OCI-LY1 (cell line): Measurements from ENCODE around the gene PDE4D.

Experiments
- H2AFZ ChIP-seq: fragments of 200-600 bp; sonication (generic), shearing (Covaris generic); 2 replicates; pipeline ENCODE4 v1.6.0; 2014; ENCODE audit warnings: antibody characterized with exemption, mild to moderate bottlenecking, low read length
- H3F3A ChIP-seq: fragments of 200-600 bp; sonication (generic), shearing (Covaris generic); 2 replicates; pipeline ENCODE4 v1.6.0; 2014; ENCODE audit warnings: mild to moderate bottlenecking, antibody characterized with exemption, low read length, moderate library complexity; ENCODE audit not compliant: insufficient read depth
- H3K27ac ChIP-seq: fragments of 200-600 bp; sonication (generic); 2 replicates; pipeline ENCODE4 v1.5.1; 2014; ENCODE audit warnings: low read length, mixed run types, mild to moderate bottlenecking, low read depth; ENCODE audit not compliant: poor library complexity, severe bottlenecking
- H3K27me3 ChIP-seq: fragments of 200-600 bp; sonication (generic); 2 replicates; pipeline ENCODE4 v1.6.0; 2014; ENCODE audit warnings: antibody characterized with exemption, mild to moderate bottlenecking, low read length, moderate library complexity; ENCODE audit not compliant: insufficient read depth
- H3K36me3 ChIP-seq: fragments of 200-600 bp; sonication (generic); 2 replicates; pipeline ENCODE4 v1.6.1; 2014; ENCODE audit warnings: mild to moderate bottlenecking, antibody characterized with exemption, low read length, moderate library complexity, mixed read lengths; ENCODE audit not compliant: insufficient read depth
- H3K4me1 ChIP-seq: fragments of 200-600 bp; sonication (generic); 2 replicates; pipeline ENCODE4 v1.5.1; 2014; ENCODE audit warnings: mild to moderate bottlenecking, low read length, moderate library complexity; ENCODE audit not compliant: insufficient read depth, severe bottlenecking
- H3K4me2 ChIP-seq: fragments of 200-600 bp; sonication (generic), shearing (Covaris generic); 2 replicates; pipeline ENCODE4 v1.6.1; 2014; ENCODE audit warnings: low read length
- H3K4me3 ChIP-seq: fragments of 200-600 bp; sonication (generic); 2 replicates; pipeline ENCODE4 v1.5.1; 2014; ENCODE audit warnings: low read length, low read depth, mild to moderate bottlenecking, mixed read lengths; ENCODE audit not compliant: poor library complexity, severe bottlenecking
- H3K79me2 ChIP-seq: fragments of 200-600 bp; shearing (Covaris generic); 2 replicates; pipeline ENCODE4 v1.6.1; 2016; ENCODE audit warnings: mixed run types, low read length, mixed read lengths; ENCODE audit not compliant: insufficient read depth
- H3K9ac ChIP-seq: fragments of 200-600 bp; sonication (generic), shearing (Covaris generic); 2 replicates; pipeline ENCODE4 v1.6.1; 2014; ENCODE audit warnings: mild to moderate bottlenecking, low read length, mixed read lengths
- H3K9me2 ChIP-seq: fragments of 200-600 bp; sonication (generic), shearing (Covaris generic); 2 replicates; pipeline ENCODE4 v1.6.1; 2014; ENCODE audit warnings: low read depth, mild to moderate bottlenecking, low read length, mixed read lengths
- H3K9me3 ChIP-seq: fragments of 200-600 bp; shearing (Covaris generic); 2 replicates; pipeline ENCODE4 v1.6.1; 2014; ENCODE audit warnings: low read length, mixed read lengths
- H4K20me1 ChIP-seq: fragments of 200-600 bp; sonication (generic), shearing (Covaris generic); 2 replicates; pipeline ENCODE4 v1.6.0; 2016; ENCODE audit warnings: mild to moderate bottlenecking, low read length; ENCODE audit not compliant: insufficient read depth
- EZH2 ChIP-seq: fragments of 200-600 bp; sonication (generic), shearing (Covaris generic); IDR thresholded peaks from 2 replicates; pipeline ENCODE4 v1.8.0; 2017; ENCODE audit warnings: borderline replicate concordance, mixed run types, mild to moderate bottlenecking, antibody characterized with exemption, low read length, moderate library complexity, mixed read lengths
- TF ChIP-seq, protein P1 (sequence below): fragments of 200-600 bp; sonication (generic), shearing (Covaris generic); IDR thresholded peaks from 2 replicates; pipeline ENCODE4 v1.5.1; 2017; ENCODE audit warnings: mild to moderate bottlenecking, antibody characterized with exemption, low read length, moderate library complexity, mixed read lengths

The PDE4D gene

DNA sequence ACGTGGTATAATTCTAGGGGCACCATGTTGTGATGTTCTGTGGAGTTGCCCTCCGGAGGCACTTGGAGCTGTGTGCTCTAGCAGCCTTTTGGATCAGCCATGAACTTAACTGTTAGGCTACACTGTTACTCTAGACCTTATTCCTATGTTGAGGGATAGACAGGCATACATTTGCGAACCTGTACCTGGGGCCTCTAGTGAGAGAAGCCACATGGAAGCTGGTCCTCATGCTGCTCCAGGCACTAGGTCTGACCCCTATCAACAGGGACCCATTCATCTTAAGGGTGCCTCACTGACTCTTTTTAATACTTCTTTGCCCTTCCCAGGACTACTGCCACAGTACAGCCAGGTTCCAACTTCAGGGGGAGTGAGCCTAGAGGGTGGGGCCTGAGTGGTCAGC is 715.9 kb downstream of the PDE4D start:
- Histone ChIP-seq H3K27ac (no peak overlapping the region), H3K79me2 (no peaks in the 10 kb centered on the region), H3K36me3 (no peaks in the 10 kb centered on the region), H3K9ac (no peak overlapping the region), H3K27me3 (no peaks in the 10 kb centered on the region), H3K4me1 (no peaks in the 10 kb centered on the region), H4K20me1 (no peaks in the 10 kb centered on the region), H2AFZ (no peak overlapping the region), H3K9me2 (no peaks in the 10 kb centered on the region), H3K4me2 (no peak overlapping the region), H3F3A (no peaks in the 10 kb centered on the region), H3K4me3 (no peak overlapping the region), H3K9me3 (no peaks in the 10 kb centered on the region)
- TF ChIP-seq EZH2, result no peak
- TF ChIP-seq, protein P1, sequence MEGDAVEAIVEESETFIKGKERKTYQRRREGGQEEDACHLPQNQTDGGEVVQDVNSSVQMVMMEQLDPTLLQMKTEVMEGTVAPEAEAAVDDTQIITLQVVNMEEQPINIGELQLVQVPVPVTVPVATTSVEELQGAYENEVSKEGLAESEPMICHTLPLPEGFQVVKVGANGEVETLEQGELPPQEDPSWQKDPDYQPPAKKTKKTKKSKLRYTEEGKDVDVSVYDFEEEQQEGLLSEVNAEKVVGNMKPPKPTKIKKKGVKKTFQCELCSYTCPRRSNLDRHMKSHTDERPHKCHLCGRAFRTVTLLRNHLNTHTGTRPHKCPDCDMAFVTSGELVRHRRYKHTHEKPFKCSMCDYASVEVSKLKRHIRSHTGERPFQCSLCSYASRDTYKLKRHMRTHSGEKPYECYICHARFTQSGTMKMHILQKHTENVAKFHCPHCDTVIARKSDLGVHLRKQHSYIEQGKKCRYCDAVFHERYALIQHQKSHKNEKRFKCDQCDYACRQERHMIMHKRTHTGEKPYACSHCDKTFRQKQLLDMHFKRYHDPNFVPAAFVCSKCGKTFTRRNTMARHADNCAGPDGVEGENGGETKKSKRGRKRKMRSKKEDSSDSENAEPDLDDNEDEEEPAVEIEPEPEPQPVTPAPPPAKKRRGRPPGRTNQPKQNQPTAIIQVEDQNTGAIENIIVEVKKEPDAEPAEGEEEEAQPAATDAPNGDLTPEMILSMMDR, result no peak

DNA sequence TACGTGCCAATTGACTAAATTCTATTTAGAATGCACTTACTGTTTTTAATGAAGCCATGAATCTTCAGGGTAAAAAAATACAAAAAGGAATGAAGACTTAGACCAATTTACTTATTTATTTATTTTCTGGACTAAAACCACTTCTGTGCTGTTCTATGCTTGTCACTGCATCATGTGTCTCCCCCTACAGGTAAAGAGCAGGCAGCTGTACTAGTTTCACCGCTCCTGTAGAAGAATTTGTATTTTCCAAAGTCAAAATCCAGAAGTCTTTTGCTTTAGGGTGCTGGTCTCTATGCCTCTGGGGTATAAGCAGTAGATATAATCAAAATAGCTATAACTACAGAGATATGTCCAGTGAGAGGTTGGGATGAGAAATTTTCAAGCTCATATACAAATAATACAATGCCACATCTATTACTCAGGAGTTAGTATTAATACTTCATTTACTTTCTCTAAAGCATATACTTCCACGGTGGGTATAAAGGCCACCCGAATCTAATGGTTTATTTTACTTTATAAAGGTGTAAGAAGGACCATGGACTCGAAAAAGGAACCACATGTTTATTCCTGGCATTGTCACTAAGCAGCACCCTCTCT is 719.2 kb downstream of the PDE4D start:
- Histone ChIP-seq H3K27me3 (no peaks in the 10 kb centered on the region), H4K20me1 (no peaks in the 10 kb centered on the region), H3K4me1 (no peaks in the 10 kb centered on the region), H3K4me3 (no peak overlapping the region), H3K79me2 (no peaks in the 10 kb centered on the region), H3K9me2 (no peaks in the 10 kb centered on the region), H3F3A (no peaks in the 10 kb centered on the region), H2AFZ (no peak overlapping the region), H3K4me2 (no peak overlapping the region), H3K9ac (no peak overlapping the region), H3K9me3 (no peaks in the 10 kb centered on the region), H3K36me3 (no peaks in the 10 kb centered on the region), H3K27ac (no peak overlapping the region)
- no peak for TF ChIP-seq EZH2
- TF ChIP-seq, protein P1, result peak; percentile 63

DNA sequence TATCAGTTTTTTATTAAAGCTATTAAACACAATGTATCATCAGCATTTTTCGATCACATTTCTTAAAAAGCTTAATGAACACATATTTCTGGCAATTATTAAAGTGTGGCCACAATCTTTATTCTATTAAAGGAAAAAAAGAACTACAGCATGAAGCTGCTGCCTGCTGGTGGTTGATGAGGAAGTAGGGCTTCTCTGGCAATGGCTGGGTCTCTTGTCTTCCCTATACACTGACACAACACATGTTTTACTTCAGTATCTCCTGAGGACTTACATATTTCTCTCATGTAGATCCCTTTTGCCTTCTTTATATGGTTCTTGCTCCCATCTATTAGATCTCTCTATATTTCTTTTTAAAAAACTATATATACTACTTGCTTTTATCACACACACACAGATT is 719.9 kb downstream of the PDE4D start:
- H3K27ac ChIP-seq, result no peak overlapping the region
- no peaks in the 10 kb centered on the region for H4K20me1 ChIP-seq
- no peak overlapping the region for H3K9ac ChIP-seq
- no peak overlapping the region for H3K4me2 ChIP-seq
- no peaks in the 10 kb centered on the region for H3K27me3 ChIP-seq
- H3K9me3 ChIP-seq, result no peaks in the 10 kb centered on the region
- no peaks in the 10 kb centered on the region for H3K79me2 ChIP-seq
- no peak overlapping the region for H3K4me3 ChIP-seq
- H3F3A ChIP-seq, result no peaks in the 10 kb centered on the region
- no peaks in the 10 kb centered on the region for H3K9me2 ChIP-seq
- no peaks in the 10 kb centered on the region for H3K36me3 ChIP-seq
- TF ChIP-seq, protein P1, result no peak
- no peak for TF ChIP-seq EZH2
- no peaks in the 10 kb centered on the region for H3K4me1 ChIP-seq
- no peak overlapping the region for H2AFZ ChIP-seq
